ENCODE measurements around the gene SPIC.
"Not testable (repeated sequence)": the region's sequence is repeated elsewhere in the genome, so short reads cannot be mapped to it uniquely, and the experiment has no call there.

SPIC gene

DNA sequence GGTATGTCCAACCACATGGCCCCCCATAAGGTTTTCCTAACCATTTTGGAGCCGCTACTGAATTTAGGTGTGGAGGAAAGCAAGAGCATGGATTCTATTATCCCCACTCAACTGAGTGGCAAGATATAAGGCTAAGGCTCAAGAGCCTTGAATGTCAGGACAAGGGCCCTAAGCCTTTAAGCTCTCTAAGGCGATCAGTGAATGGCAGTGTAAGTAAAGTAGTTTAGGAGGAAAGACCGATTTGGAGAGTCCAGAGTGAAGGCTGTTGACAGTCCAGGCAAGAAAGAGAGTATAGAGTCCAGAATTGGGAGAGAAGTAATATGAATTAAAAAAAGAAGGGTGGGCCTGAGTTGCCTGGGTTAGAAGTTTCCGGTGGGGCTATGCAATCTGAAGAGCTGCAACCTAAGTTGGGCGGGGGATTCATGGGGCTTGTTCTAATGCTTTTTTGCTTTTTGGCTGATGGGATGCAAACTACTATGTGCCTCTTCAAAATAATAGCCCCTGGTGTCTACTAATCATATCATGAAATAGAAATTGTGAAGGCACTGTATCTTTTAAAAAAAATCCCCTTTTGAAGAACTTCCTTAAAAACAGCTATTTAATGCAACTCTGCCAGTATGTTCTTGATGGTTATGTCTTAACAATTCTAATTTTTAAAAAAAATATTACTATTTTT is at the start of gene SPIC:
Gene SPIC (plus strand): TSS at position 626 of the 676 bp plus-strand sequence. CDS start 1,569 bp downstream, outside the sequence.
- no peak for DNase-seq (ENCODE audit: low read depth)

DNA sequence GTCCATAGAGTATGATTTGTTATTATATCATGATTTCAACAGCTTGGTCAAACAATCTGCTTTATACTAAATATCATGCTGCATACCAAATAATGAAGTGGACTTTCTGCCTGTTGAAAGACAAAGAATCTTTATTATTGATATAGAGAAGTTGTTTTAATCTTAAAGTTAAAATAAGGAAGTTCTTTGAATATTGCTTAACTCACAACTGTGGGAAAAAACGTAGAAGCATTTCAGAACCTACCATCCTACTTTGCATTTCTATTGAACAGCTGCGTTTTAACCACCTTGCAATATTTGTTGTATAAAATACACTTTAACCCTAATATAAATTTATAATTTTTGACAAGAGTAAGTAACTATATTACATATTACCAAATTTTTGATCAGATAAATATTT is 44.7 kb upstream of the SPIC start:
- DNase-seq (ENCODE audit: low read depth) = no peak

DNA sequence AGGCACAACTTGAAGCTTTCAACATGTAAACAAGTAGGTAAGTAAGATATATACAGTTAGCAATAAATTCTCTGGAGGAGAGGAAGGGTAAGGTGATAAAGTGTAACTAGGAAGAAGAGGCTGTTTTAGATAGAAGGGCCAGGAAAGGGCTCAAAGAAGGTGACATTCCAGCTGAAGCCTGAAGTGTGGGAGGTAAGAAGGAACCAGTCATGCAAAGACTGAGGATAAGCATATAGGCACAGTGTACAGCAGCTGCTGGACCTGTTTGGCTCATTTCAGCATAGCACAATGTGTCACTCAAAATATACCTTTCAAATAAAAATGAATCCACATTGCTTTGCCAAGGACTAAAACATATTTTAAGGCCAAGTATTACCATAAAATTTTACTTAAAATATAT is 39.0 kb upstream of the SPIC start:
- DNase-seq (ENCODE audit: low read depth) = no peak

DNA sequence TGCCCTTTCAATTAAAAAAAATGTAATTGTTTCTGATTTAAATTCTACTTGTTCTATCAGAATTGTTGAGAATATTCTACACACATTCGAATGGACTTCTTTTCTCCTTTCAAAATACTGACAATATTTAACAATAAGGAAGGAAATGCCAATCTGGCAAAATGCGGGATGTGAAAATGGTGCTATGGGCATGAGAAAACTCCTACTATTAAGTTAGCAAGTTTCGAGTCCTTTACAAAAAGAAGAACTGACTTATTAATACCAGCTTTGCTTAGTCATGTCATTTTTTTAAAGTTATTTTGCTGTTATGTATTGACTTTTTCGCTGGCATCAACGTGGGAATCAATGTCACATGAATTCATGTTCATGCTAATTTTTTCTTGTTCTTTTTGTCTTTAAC is 35.9 kb upstream of the SPIC start:
- no peak for DNase-seq (ENCODE audit: low read depth)

DNA sequence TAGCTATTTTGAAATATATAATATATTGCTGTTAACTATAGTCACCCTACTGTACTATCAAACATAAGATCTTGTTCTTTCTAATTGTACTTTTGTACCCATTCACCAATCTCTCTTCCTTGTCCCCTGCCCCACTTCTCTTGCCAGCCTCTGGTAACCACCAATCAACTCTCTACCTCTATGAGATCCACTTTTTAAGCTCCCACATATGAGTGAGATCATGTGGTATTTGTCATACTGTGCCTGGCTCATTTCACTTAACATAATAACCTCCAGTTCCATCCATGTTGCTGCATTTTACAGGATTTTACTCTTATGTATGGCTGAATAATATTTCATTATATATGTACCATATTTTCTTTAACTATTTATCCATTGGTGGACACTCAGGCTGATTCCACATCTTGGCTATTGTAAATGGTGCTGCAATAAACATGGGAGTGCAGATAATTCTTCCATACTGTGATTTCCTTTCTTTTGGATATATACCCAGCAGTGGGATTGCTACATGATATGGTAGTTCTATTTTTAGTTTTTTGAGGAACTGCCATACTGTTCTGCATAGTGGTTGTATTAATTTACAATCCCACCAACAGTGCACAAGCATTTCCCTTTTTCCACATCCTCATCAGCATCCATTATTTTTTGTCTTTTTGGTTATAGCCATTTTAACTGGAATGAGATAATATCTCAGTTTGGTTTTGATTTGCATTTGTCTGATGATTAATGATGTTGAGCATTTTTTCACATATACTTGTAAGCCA is 33.5 kb upstream of the SPIC start:
- DNase-seq (ENCODE audit: low read depth) = no peak

DNA sequence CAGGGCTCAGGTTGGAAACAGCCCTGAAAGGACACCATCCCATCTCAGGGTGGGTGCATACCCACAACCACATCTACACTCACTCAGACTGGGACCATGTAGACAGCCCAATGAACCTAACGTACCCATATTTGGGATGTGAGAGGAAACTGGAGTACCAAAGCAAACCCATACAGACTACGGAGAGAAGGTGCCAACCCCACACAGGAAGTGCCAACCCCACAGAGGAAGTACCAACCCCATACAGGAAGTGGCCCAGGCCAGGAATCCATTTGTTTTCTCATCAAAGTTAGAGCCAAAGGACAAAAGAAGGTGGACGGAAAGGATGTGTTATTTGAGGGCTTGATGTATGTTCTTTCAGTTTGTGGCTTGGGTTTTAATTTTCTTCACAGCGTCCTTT is 19.5 kb upstream of the SPIC start:
- DNase-seq (ENCODE audit: low read depth) = no peak

DNA sequence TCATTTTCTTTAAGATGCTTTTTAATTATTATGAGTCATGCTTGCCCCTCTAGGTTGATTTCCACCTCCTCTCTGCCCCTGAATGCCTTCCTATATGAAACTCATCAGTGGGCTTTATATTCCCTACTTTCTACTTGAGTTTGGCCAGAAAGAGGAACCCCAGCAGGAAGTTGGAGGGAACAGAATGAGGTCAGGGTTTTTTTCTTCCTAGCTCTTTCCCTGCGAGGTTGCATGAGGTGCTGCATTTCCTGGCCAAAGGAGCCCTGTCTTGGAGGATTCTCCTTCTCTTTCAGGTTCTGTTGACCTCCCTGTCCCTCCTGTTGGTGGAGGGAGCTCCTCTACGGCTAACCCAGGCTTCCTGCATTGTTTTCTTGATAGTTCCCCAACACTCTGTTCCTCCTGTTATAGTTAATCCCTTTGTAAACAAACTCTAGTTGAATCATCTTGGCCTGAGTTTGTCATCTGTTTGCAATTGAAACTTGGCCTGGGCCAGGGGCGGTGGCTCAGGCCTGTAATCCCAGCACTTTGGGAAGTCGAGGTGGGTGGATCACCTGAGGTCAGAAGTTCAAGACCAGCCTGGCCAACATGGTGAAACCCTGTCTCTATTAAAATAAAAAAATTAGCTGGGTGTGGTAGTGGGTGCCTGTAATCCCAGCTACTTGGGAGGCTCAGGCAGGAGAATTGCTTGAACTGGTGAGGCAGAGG is 15.3 kb upstream of the SPIC start:
- DNase-seq (ENCODE audit: low read depth) = no peak

DNA sequence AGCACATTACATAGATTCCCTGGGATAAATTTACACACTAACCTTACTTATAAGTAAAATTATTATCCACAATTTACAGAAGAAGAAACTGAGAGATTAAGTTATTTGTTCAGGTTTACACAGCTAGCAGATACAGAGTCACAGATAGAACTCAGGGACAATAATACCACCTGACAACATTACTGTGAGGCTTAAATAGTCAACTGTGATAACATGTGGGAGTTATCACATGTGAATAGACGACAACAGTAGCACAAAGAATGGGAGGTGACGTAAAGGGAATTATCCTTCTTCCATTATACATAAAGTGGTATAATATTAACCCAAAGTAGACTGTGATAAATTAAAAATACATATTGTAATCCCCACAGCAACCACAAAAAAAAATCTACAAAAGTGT is 6.2 kb upstream of the SPIC start:
- no peak for DNase-seq (ENCODE audit: low read depth)

DNA sequence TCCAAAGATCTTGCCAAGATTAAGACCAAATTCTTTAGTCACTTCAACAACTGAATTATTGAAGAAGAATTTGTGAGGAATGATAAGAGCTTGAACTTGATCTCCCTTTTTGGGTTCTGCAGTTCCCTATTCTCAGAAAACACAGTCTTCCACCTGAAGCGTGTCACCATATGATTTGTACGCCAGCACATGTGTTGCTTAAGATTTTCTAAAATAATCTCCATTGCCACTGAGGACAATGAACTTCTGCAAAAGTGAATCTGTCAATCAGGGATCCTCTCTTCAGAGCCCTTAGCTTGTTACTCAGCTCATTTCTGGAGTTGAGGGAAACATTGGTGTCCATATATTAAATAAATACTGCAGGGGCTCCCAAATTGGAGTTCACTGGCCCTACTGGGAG is 4.2 kb upstream of the SPIC start:
- DNase-seq (ENCODE audit: low read depth) = no peak

DNA sequence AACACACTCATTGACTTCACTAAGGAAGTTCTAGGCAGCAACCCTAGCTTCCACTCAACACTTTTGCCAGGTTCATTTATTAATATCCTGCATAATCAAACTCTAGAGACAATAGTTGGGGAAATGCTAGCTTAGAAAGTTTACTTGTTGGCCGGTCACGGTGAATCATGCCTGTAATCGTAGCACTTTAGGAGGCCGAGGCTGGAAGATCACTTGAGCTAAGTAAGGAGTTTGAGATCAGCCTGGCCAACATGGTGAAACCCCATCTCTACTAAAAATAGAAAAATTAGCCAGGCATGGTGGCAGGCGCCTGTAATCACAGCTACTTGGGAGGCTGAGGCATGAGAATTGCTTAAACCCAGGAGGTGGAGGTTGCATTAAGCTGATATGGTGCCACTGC is 3.3 kb upstream of the SPIC start:
- DNase-seq (ENCODE audit: low read depth) = not testable (repeated sequence)

DNA sequence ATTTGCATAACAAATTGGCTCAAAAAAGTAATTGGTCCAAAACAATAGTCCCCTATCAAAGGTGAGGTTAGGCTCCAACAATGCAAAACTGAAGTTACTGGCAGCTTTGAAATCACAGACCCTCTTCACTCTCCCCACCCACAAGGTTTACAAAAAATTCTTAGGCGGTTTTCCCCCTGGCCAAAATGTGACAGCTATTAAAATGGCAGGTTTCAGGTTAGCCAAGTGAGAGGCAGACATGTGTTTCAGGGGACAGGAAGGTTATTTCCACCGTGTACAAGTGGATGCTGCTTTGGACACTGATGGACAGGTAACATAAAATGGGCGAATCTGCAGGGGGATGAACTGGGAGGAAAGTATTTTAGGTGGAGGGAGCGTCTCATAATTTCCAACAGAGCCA is 888 bp upstream of the SPIC start:
- no peak for DNase-seq (ENCODE audit: low read depth)

DNA sequence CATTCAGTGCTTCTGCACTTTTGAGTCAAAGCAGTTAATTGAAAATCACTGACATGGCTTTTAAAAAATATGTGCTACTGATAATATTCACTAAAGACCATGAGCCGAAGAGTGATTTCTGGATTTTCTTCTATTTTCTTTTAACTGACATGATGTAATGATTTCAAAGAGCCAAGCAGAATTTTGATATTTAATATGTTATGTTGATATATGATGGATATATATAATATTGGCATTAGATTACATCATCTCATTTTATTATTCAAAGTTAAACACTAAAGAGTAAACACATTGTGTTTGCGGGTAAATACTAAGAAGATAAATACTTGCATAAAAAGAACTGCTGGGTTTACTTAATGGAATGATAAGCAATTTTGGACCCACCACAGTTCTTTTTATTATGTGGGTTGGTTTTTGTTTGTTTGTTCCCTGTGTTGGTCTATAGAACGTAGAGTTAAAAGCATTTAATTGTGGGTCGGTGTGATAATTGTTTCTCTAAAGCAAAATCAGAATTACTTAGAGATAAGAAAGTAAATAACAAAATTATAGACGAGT is 692 bp downstream of the SPIC start:
- no peak for DNase-seq (ENCODE audit: low read depth)

DNA sequence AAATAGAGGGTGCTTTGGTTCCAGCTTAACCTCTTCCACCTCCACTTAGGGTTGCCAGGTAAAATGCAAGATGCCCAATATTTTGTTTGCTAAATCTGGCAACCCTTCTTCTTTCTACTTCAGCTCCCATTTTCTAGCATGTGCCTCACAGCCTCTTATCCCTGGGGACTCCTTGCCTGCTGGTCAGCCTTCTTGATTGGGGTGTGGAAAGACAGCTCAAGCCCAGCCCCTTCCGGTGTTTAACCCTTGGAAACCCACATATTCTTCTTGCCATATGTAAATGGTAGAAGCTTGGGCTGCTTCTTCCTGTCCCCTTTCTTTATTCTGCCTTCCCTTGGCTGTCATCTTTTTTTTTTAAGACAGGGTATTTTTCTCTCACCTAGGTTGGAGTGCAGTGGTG is 5.7 kb downstream of the SPIC start:
- no peak for DNase-seq (ENCODE audit: low read depth)

DNA sequence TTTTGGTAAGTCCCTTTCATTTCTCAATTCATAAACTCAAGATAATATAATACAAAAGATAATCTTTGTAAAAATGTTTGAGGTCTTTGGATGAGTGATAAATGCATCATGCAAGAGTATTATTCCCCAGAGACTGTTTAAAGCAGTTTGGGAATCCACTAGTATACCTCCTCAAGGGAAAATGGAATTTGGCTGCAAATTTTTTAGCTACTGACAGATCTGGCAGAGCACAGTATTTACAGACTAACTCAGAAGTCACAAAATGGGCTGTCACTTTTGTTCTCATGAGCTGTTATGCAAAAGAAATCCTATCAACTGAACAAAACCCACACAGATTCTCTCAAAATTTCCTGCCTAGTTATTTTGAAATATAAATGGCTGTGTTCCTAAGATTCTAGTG is 9.9 kb downstream of the SPIC start:
- DNase-seq (ENCODE audit: low read depth) = no peak

DNA sequence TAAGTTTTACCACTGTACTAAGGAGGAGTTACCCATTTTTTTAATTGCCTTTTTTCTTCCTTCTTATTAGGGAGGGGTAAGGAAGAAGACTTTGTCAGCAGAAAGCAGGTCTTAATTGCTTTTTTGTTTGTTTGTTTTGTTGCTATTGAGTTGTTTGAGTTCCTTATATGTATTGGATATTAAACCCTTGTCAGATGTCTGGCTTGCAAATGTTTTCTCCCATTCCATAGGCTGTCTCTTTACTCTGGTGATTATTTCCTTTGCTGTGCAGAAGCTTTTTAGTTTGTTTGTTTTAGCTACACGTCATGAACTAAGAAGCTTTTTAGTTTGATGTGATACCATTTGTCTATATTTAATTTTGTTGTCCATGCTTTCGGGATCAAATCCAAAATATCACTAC is 13.3 kb downstream of the SPIC start:
- no peak for DNase-seq (ENCODE audit: low read depth)

DNA sequence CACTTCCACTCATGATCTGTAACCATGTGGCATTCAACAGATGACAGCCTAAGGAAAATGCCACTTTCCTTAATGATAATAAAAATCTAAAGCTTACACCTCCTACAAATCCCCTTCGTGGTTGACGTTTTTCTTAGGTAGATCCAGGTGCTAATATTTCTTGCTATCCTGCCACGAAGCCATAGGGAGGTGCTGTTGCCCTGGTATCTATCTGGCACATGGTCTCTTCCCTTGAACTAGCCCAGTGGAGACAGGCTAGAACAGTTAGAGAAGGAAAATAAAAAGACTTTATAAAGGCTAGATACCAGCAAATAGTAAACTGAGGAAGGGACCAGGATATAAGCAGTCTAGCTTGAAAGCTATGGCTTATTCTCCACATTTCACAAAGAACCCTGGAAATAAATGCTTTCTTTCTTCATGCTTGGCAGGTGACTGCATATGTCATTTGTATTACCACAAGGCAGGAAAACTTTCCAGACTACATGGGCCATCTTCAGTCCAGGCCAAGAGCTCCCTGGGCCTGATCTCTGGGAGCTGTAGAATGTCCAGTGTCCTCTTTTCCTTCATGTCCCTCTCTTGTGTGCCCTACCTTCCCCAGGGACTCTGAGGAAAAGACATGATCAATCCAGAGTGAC is 15.3 kb downstream of the SPIC start:
- no peak for DNase-seq (ENCODE audit: low read depth)

DNA sequence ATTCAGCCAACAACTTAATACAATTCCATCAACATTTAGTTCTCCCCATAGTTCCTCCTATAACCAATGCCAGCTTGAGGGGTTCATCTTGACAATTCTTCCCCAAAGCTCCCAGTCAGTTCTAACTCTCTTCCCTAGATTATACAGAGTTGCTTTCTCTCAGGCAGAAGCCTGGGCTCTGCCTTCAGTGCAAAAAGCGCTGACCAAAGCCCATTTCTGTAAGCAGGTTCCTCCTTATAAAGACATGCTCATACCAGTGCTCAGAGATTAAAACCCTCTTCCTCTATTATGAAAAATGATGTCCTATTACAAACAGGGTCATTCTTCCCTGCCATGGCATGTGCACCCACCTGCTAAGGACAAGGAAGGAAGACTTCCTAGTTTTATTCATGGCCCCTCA is 16.2 kb downstream of the SPIC start:
- DNase-seq (ENCODE audit: low read depth) = no peak

DNA sequence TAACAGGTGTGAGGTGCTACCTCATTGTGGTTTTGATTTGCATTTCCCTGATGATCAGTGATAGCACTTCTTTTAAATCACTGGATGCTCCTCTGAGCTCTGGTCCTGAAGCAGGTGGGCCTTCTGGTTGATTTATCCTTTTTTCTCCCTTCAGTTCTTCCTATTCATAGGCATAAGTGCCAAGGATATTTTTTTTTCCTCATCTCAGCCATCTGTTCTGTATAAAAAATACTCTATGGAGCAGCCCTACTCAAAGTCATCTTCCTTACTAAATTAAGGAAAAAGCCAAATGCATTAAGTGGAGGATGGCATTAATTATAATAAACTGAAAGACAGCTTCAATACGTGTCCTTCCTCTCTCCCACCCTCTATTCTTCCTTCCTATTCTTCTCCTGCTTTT is 18.4 kb downstream of the SPIC start:
- DNase-seq (ENCODE audit: low read depth) = no peak

DNA sequence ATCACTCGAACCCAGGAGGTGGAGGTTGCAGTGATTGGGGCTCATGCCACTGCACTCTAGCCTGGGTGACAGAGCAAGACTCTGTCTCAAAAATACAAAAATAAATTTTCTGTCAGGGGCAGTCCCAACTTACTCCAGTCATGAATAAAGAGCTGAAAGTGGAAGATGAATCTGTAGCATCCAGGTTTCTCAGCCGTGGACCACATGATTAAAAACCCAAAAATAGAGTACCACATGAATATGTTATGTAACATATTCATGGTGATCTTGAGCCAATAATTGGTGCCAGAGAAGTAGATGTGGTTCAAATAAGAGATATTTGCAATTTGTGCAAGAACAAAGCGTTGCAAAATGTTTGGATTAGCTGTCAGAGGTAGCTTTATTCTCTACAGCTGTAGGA is 23.1 kb downstream of the SPIC start:
- no peak for DNase-seq (ENCODE audit: low read depth)

DNA sequence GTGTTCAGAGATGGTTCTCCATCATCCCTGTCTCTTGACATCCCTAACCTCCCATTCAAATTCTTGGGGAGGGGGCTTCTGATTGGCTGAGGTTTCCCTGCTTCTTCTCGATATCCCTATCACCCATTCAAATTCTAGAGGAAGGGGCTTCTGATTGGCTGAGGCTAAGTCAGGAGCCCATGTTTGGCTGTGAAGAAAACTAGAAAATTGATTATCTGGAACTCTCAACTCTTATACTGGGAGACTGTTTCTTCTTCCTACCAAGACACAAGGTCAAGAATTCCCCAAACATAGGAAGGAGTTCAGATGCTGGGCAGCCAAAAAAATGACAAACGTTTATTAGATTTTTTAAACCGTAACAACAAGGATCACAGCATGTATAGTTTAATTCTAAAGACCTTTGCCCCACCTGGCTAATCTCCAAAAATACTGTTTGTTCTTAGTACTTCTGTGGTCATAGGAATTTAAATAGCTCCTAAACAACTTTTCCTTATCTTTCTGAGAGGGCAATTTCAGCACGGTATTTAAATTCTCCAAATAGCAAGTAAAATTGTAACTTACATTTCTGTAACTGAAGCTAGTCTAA is 26.4 kb downstream of the SPIC start:
- no peak for DNase-seq (ENCODE audit: low read depth)

DNA sequence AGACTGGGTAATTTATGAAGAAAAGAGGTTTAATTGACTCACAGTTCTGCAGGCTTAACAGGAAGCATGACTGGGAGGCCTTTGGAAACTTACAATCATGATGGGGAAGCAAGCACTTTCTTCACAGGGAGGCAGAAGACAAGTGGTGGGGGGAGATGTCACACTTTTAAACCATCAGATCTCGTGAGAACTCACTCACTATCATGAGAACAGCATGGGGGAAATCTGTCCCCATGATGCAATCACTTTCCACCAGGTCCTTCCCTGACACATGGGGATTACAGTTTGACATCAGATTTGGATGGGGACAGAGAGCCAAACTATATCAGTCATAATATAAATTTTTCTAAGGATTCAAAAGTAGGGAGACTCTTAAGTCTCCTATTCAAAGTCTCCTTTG is 46.0 kb downstream of the SPIC start:
- no peak for DNase-seq (ENCODE audit: low read depth)

DNA sequence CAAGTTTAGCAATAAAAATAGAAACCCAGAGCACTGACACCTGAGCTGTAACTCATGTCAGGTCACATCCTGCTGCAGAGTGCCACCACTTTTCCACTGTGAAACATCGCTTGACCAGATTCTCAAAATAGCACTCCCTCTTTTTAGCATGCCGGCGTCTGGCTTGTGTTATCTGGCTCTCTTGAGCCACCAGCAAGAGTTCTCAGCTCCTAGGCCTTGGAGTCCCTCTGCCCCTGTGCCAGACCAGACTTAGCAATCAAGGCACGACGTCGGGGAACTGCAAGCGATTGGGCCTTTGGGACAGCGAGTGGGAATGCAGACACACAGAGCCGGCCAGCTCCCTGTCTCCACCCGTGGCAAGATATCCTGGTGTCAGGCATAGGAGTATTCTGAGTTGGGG is 52.5 kb downstream of the SPIC start:
- DNase-seq (ENCODE audit: low read depth) = no peak
